ENCODE data around the gene F3.

- no peak for TF ChIP-seq SETDB1 (IDR thresholded peaks at IDR 0.05; ENCODE audit: low read length)
- TF ChIP-seq TEAD1 (CRISPR knock-in tag; IDR thresholded peaks at IDR 0.05), result no peak
- no peak for TF ChIP-seq GTF2F1 (IDR thresholded peaks at IDR 0.05; ENCODE audit: low read depth, low read length)
- no peak for TF ChIP-seq SIN3A (IDR thresholded peaks at IDR 0.05; ENCODE audit: borderline replicate concordance in 2 of 2, control insufficient read depth in 1 of 2, low read depth in 2 of 2, low read length in 2 of 2)
- no peak for TF ChIP-seq EZH2 (IDR thresholded peaks at IDR 0.05; ENCODE audit: borderline replicate concordance, low read depth, low read length)
- no peak for TF ChIP-seq CBX5 (IDR thresholded peaks at IDR 0.05; ENCODE audit: borderline replicate concordance, low read depth)
- no peak for TF ChIP-seq TAF1 (IDR thresholded peaks at IDR 0.05; ENCODE audit: control insufficient read depth, extremely low read depth, insufficient read depth, low read length, severe bottlenecking)
- TF ChIP-seq CAMTA2 (CRISPR knock-in tag; conservative IDR thresholded peaks at IDR 0.05), result no peak
- TF ChIP-seq PATZ1 (CRISPR knock-in tag; IDR thresholded peaks at IDR 0.05; ENCODE audit: borderline replicate concordance), result no peak
- TF ChIP-seq BCLAF1 (IDR thresholded peaks at IDR 0.05; ENCODE audit: borderline replicate concordance in 1 of 2, control insufficient read depth in 1 of 2, low read depth in 2 of 2, low read length in 1 of 2), result no peak
- TF ChIP-seq NFIC (IDR thresholded peaks at IDR 0.05), result no peak
- no peak for TF ChIP-seq HNRNPK (IDR thresholded peaks at IDR 0.05; ENCODE audit: low read depth, low read length, poor library complexity, severe bottlenecking)
- no peak for TF ChIP-seq ZFP30 (CRISPR knock-in tag; IDR thresholded peaks at IDR 0.05; ENCODE audit: borderline replicate concordance)
- no peak for TF ChIP-seq CTCF (IDR thresholded peaks at IDR 0.05 in 2 of 3, conservative IDR thresholded peaks at IDR 0.05 in 1 of 3; ENCODE audit: insufficient read depth in 2 of 3, low read depth in 1 of 3, low read length in 3 of 3)
Observed at GRCh38 chr1:94501935-94502334, 39.6 kb downstream of the F3 start.

All from K562 (cell line).